GM23248 (cell line): ENCODE results near the gene ASPHD1. TPM values are rescaled to one million over a fixed set of nuclear protein-coding genes. Genes with fewer than 3 reads are reported as not detected.

ENCODE experiments used
- DNase-seq: peaks from one replicate; pipeline ENCODE4 v3.0.0-alpha.2; 2015
- H2AFZ ChIP-seq: fragments of 200-600 bp; sonication (generic); 2 replicates; pipeline ENCODE4 v1.6.1; 2016; ENCODE audit warnings: antibody characterized with exemption
- H3F3A ChIP-seq: fragments of 200-600 bp; sonication (generic); 2 replicates; pipeline ENCODE4 v1.6.1; 2016; ENCODE audit warnings: mild to moderate bottlenecking, antibody characterized with exemption, mixed run types; ENCODE audit not compliant: insufficient read depth
- H3K27ac ChIP-seq: fragments of 200-600 bp; sonication (generic); 2 replicates; pipeline ENCODE4 v1.5.1; 2016; ENCODE audit warnings: mild to moderate bottlenecking
- H3K27me3 ChIP-seq: fragments of 200-600 bp; sonication (generic); replicated peaks from 2 replicates; pipeline ENCODE4 v1.6.1; 2016; ENCODE audit warnings: mild to moderate bottlenecking; ENCODE audit not compliant: insufficient read depth
- H3K36me3 ChIP-seq: fragments of 200-600 bp; sonication (generic); 2 replicates; pipeline ENCODE4 v1.6.1; 2016; ENCODE audit warnings: low read depth, mild to moderate bottlenecking
- H3K4me1 ChIP-seq: fragments of 200-600 bp; sonication (generic); 2 replicates; pipeline ENCODE4 v1.6.1; 2016; ENCODE audit warnings: mild to moderate bottlenecking; ENCODE audit not compliant: insufficient read depth
- H3K4me2 ChIP-seq: fragments of 200-600 bp; sonication (generic); one replicate; pipeline ENCODE4 v1.6.1; 2016; ENCODE audit warnings: mild to moderate bottlenecking; ENCODE audit not compliant: unreplicated experiment
- H3K4me3 ChIP-seq: fragments of 200-600 bp; sonication (generic); 2 replicates; pipeline ENCODE4 v1.5.1; 2016; ENCODE audit warnings: mild to moderate bottlenecking
- H3K79me2 ChIP-seq: fragments of 200-600 bp; sonication (generic); 2 replicates; pipeline ENCODE4 v1.6.1; 2016; ENCODE audit warnings: mild to moderate bottlenecking; ENCODE audit not compliant: insufficient read depth
- H3K9ac ChIP-seq: fragments of 200-600 bp; sonication (generic); 2 replicates; pipeline ENCODE4 v1.6.1; 2016; ENCODE audit warnings: mild to moderate bottlenecking
- H3K9me2 ChIP-seq: fragments of 200-600 bp; sonication (generic); 2 replicates; pipeline ENCODE4 v1.6.1; 2016; ENCODE audit warnings: mixed run types, mild to moderate bottlenecking, moderate library complexity; ENCODE audit not compliant: insufficient read depth
- H3K9me3 ChIP-seq: fragments of 200-600 bp; sonication (generic); one replicate; pipeline ENCODE4 v1.6.1; 2017; ENCODE audit warnings: low read depth
- H4K20me1 ChIP-seq: fragments of 200-600 bp; sonication (generic); 2 replicates; pipeline ENCODE4 v1.6.0; 2016; ENCODE audit not compliant: insufficient read depth
- EZH2 ChIP-seq: fragments of 200-600 bp; sonication (generic); IDR thresholded peaks from 2 replicates; pipeline ENCODE4 v1.6.1; 2018; ENCODE audit warnings: antibody characterized with exemption, mild to moderate bottlenecking; ENCODE audit not compliant: insufficient read depth, poor library complexity, severe bottlenecking
- EZH2phosphoT487 ChIP-seq: fragments of 200-600 bp; sonication (generic); IDR thresholded peaks from 2 replicates; pipeline ENCODE4 v1.6.1; 2018; ENCODE audit warnings: antibody characterized with exemption, moderate library complexity, mild to moderate bottlenecking, low read depth; ENCODE audit not compliant: insufficient read depth
- WGBS, 2 experiments: methylation state at CpG; one replicate each; pipeline ENCODE4 v1.1.6; 2015 to 2017; ENCODE audit warnings: low lambda C conversion rate in 2 of 2, low coverage in 1 of 2; ENCODE audit errors: missing lambda C conversion rate in 2 of 2; 5-methylcytosine and 5-hydroxymethylcytosine counted together
- in situ Hi-C: fragments of 300-500 bp; cut with MboI; formaldehyde crosslinking; loops from 2 replicates; pipeline ENCODE4 v1.15.0; 2020
- polyA plus RNA-seq: library from polyadenylated mRNA; unstranded; fragments of >200 nt; fragmentation: Nextera tagmentation; extraction: Ambion mirVana; gene quantifications from 2 replicates; pipeline ENCODE4 v1.2.1, GENCODE V29; 2016
- total RNA-seq: library from RNA; depleted of rRNA; stranded (reverse); fragments of >200 nt; shearing (Covaris generic); gene quantifications from 2 replicates; pipeline ENCODE4 v1.2.3, GENCODE V29; 2014

ASPHD1 gene
- total and polyA plus RNA-seq, 2 experiments from 2014 or later: 6.9 to 19.3 TPM

DNA sequence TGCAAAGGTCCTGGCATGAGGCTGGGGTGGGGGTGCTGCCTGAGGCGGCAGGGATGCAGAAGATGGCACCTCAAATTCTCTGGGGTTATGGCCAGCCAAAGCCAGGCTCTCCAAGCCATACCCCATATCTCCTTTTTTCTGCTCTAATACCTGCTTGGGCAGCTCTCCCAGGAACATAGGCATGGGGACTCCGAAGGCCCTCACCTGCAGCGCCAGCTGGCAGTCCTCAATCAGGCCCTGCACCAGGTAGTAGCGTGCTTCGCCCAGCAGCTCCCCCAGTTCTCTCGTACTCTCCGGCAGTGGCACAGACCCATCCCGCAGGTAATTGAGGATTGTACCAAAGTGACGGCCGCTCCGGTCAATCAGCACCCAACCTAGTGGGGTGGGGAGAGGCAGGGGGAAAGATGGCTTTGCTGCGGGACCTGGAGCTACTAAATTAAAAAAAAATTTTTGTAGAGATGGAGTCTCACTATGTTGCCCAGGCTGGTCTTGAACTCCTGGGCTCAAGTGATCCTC, 22.8 kb downstream of the ASPHD1 start:
- Histone ChIP-seq H3K36me3 (peaks cover 7% of the 10 kb centered on the region), H3F3A (peaks cover 13% of the 10 kb centered on the region; the same call in 1 of the 2 replicates), H3K9me3 (no peaks in the 10 kb centered on the region), H3K27me3 (no peaks in the 10 kb centered on the region), H3K4me2 (no peak overlapping the region), H3K9ac (no peak overlapping the region), H3K27ac (no peak overlapping the region), H3K9me2 (no peaks in the 10 kb centered on the region), H3K79me2 (peaks cover 74% of the 10 kb centered on the region), H3K4me1 (peaks cover 22% of the 10 kb centered on the region), H2AFZ (no peak overlapping the region), H3K4me3 (no peak overlapping the region), H4K20me1 (peaks cover 4% of the 10 kb centered on the region; the same call in 1 of the 2 replicates)
- 98 to 99% methylated on average over 12 of the region's 12 CpGs for WGBS, 2 experiments
- in situ Hi-C loops: loop anchor here (5.0 kb wide), 1 partner anchor 49 kb away; the partner anchor contains the start of gene TAOK2
- DNase-seq: no peak
- TF ChIP-seq EZH2: no peak
- TF ChIP-seq EZH2phosphoT487: no peak

DNA sequence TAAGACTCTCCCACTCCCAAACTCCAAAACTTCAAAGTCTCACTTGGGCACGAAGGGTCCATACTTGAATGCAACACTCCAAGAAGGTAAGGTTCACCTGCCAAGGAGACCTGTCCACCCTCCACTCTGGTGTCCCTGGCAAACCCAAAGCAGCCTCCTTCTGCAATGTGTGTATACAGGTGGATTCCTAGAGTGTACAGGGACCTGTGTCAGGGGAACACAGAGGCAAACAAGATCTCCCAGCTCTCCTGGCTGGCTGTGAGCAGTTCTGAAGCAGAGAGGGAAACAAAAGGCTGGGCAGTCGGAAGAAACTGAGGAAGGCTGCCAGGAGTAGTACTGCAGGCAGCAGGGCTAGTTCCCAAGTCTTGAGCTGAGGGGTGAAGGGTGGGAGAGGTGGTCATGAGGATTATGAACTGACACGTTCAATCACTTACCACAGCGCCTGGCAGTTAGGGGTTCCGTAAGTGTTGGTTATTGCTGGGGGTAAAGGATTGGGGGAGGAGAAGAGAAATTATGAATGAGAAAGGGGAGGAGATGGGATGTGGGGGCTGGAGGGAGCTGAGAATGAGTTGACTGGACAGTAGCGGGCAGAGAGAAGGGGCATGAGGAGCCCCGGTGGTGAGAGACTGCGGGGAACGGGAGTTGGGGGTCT, 24.9 kb downstream of the ASPHD1 start:
- no peaks in the 10 kb centered on the region for H3K9me2 ChIP-seq
- TF ChIP-seq EZH2phosphoT487 (no peak), EZH2 (no peak)
- 5 to 6% methylated on average over 5 to 9 of the region's 9 CpGs for WGBS, 2 experiments
- peak overlapping the region; percentile 90 for H3K4me3 ChIP-seq
- H3K4me2 ChIP-seq: peak overlapping the region; percentile 94
- in situ Hi-C loops: no loop called here
- peak; percentile 47 for DNase-seq
- peaks cover 22% of the 10 kb centered on the region for H3K4me1 ChIP-seq
- H3K9ac ChIP-seq: peak overlapping the region; percentile 90
- H3K27ac ChIP-seq: peak overlapping the region; percentile 73; the same call in 1 of the 2 replicates
- peak overlapping the region; percentile 92 for H2AFZ ChIP-seq
- peaks cover 55% of the 10 kb centered on the region for H3K79me2 ChIP-seq
- no peaks in the 10 kb centered on the region for H3K9me3 ChIP-seq
- H3F3A ChIP-seq: peaks cover 13% of the 10 kb centered on the region; the same call in 1 of the 2 replicates
- H3K27me3 ChIP-seq: no peaks in the 10 kb centered on the region
- no peaks in the 10 kb centered on the region; the same call in 1 of the 2 replicates for H3K36me3 ChIP-seq
- peaks cover 4% of the 10 kb centered on the region; the same call in 1 of the 2 replicates for H4K20me1 ChIP-seq

DNA sequence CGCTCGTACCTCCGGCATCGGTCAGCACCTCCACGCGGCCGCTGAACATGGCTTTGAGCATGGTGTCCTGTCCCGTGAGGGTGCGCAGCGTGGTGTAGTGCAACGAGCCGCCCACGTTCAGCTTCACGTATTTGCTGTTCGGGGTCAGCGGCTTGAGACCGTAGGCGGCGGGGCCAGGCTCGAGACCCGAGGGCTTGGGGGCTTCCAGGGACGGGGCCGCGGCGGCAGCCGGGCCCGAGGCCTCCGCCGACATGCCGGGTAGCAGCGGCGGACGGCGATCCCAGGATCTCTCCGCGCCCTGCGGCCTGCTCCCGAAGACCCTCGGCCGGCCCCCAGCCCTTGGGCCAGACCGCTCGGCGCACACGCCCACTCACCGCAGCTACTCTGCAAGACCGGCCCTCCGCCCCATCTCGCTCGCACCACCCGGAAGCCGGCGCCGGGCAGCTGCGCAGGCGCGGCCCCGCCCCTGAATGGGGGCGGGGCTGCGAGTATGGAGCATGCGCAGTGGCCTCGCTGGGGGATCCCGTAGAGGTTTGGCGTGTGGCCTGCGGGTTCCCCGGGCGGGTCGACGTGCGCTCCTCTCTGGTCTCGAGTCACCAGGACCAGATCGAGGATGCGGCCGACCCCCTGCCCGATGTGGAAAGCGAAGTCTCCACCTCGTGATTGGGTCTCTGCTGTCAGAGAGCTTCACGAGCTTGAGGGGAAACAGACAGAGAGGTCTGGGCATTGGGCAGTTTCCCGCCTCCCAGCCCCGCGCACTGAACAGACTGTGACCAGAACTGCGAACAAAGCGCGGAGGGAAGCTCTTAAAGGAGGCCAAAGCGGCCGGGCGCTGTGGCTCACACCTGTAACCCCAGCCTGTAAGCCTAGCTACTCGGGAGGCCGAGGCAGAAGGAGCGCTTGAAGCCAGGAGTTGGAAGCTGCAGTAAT, 25.8 kb downstream of the ASPHD1 start, which contains the start of gene KCTD13:
KCTD13 (minus strand) TSS at position 446 of the 930 bp plus-strand sequence; CDS start at position 253, 193 bp downstream.
- Histone ChIP-seq H3K36me3 (no peaks in the 10 kb centered on the region; the same call in 1 of the 2 replicates), H3K27me3 (no peaks in the 10 kb centered on the region), H3K9ac (peak within 1 kb of the TSS; percentile 90), H3K9me3 (no peaks in the 10 kb centered on the region), H4K20me1 (peaks cover 4% of the 10 kb centered on the region; the same call in 1 of the 2 replicates), H3K79me2 (peaks cover 47% of the 10 kb centered on the region), H3K9me2 (no peaks in the 10 kb centered on the region), H3K4me2 (peak within 1 kb of the TSS; percentile 94), H2AFZ (peak within 1 kb of the TSS; percentile 92), H3K4me3 (peak within 1 kb of the TSS; percentile 90), H3K27ac (peak within 1 kb of the TSS; percentile 73), H3K4me1 (peaks cover 22% of the 10 kb centered on the region), H3F3A (peaks cover 13% of the 10 kb centered on the region; the same call in 1 of the 2 replicates)
- peak; percentile 92 for DNase-seq
- in situ Hi-C loops: no loop called here
- no peak for TF ChIP-seq EZH2
- WGBS, 2 experiments: 1% methylated on average over 45 to 74 of the region's 89 CpGs

GRCh38 chr16:29926711-29927052, 26.4 kb downstream of the ASPHD1 start:
- Histone ChIP-seq H3K79me2 (peaks cover 42% of the 10 kb centered on the region), H4K20me1 (peaks cover 4% of the 10 kb centered on the region; the same call in 1 of the 2 replicates), H2AFZ (peak overlapping the region; percentile 92), H3K27me3 (no peaks in the 10 kb centered on the region), H3K4me1 (peaks cover 22% of the 10 kb centered on the region), H3K27ac (peak overlapping the region; percentile 73), H3F3A (peaks cover 13% of the 10 kb centered on the region; the same call in 1 of the 2 replicates), H3K4me2 (peak overlapping the region; percentile 94), H3K9me2 (no peaks in the 10 kb centered on the region), H3K4me3 (peak overlapping the region; percentile 90), H3K36me3 (no peaks in the 10 kb centered on the region; the same call in 1 of the 2 replicates), H3K9me3 (no peaks in the 10 kb centered on the region), H3K9ac (peak overlapping the region; percentile 90)
- peak; percentile 69 for DNase-seq
- WGBS, 2 experiments: 3 to 4% methylated on average over 12 of the region's 12 CpGs
- TF ChIP-seq EZH2 (no peak), EZH2phosphoT487 (no peak)
- in situ Hi-C loops: no loop called here
